Vagina (tissue), 2 donors: ENCODE data around the gene CRTAC1. TPM values are rescaled to one million over a fixed set of nuclear protein-coding genes. Genes with fewer than 3 reads are reported as not detected.

Experiments
- DNase-seq, 2 donors: peaks; one replicate each; pipeline ENCODE4 v3.0.0-alpha.2; 2017; ENCODE audit errors: extremely low spot score in 2 of 2
- H3K27ac ChIP-seq: fragments of 200-600 bp; sonication (generic); one replicate; pipeline ENCODE4 v1.5.1; 2019
- H3K27me3 ChIP-seq: fragments of 200-600 bp; sonication (generic); one replicate; pipeline ENCODE4 v1.5.1; 2019
- H3K36me3 ChIP-seq, 2 donors: fragments of 200-600 bp; sonication (generic); one replicate each; pipeline ENCODE4 v1.5.1; 2017 to 2019
- H3K4me1 ChIP-seq: fragments of 200-600 bp; sonication (generic); one replicate; pipeline ENCODE4 v1.5.1; 2019
- H3K4me3 ChIP-seq, 2 donors: fragments of 200-600 bp; sonication (generic); 1 replicate in 1 of 2; 2 replicates in 1 of 2; pipeline ENCODE4 v1.5.1; 2016 to 2019
- H3K9me3 ChIP-seq: fragments of 200-600 bp; sonication (generic); one replicate; pipeline ENCODE4 v1.5.1; 2019
- POLR2A ChIP-seq, 2 donors: fragments of 450-650 bp; IDR thresholded peaks; one replicate each; pipeline ENCODE4 v1.6.1; 2017; ENCODE audit warnings: antibody characterized with exemption in 2 of 2, mild to moderate bottlenecking in 2 of 2, moderate library complexity in 2 of 2
- POLR2AphosphoS5 ChIP-seq, 2 donors: sonication (generic); formaldehyde crosslinking; IDR thresholded peaks; one replicate each; pipeline ENCODE4 v1.9.0; 2017; ENCODE audit warnings: antibody characterized with exemption in 2 of 2, mild to moderate bottlenecking in 2 of 2, low read depth in 1 of 2; ENCODE audit not compliant: insufficient read depth in 1 of 2
- intact Hi-C: fragments of 100-400 bp; cut with DNase I; formaldehyde crosslinking; loops from one replicate; pipeline ENCODE4 v1.15.1; 2023
- total RNA-seq: library from RNA; depleted of rRNA; stranded (reverse); fragments of >200 nt; gene quantifications from one replicate; pipeline ENCODE4 v1.2.3, GENCODE V29; 2016
- TF ChIP-seq, protein P1 (sequence below), 3 experiments: fragments of 450-650 bp in 2 of 3; fragments of 200-600 bp in 1 of 3; sonication (generic) in 1 of 3; IDR thresholded peaks; one replicate each; pipeline ENCODE4 v1.5.1; 2017 to 2019; ENCODE audit warnings: antibody characterized with exemption in 3 of 3, mild to moderate bottlenecking in 2 of 3, moderate library complexity in 2 of 3

Gene CRTAC1
- total RNA-seq, 1 donor from 2014 or later: 2.5 TPM

DNA sequence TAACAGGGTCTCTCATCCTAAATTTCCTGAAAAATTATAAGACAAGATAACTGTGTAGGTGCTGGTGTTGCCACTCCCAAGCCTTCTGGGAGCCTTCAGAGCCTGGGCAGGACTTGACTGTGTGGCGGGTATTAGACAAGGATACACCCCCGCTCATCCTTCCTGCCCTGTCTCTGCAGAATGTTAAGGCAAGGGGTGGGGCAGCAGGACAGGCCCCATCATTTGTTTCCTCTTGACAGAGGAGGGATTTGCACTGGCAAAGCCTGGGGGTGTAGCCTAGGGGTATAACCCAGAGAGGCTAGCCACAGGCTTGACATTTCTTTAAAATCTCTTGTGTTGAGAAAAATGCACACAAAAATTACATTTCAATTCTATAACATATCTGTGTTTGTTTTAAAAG, 117.2 kb downstream of the CRTAC1 start:
- no peak for TF ChIP-seq POLR2A (IDR thresholded peaks at IDR 0.05)
- TF ChIP-seq, protein P1, sequence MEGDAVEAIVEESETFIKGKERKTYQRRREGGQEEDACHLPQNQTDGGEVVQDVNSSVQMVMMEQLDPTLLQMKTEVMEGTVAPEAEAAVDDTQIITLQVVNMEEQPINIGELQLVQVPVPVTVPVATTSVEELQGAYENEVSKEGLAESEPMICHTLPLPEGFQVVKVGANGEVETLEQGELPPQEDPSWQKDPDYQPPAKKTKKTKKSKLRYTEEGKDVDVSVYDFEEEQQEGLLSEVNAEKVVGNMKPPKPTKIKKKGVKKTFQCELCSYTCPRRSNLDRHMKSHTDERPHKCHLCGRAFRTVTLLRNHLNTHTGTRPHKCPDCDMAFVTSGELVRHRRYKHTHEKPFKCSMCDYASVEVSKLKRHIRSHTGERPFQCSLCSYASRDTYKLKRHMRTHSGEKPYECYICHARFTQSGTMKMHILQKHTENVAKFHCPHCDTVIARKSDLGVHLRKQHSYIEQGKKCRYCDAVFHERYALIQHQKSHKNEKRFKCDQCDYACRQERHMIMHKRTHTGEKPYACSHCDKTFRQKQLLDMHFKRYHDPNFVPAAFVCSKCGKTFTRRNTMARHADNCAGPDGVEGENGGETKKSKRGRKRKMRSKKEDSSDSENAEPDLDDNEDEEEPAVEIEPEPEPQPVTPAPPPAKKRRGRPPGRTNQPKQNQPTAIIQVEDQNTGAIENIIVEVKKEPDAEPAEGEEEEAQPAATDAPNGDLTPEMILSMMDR (IDR thresholded peaks at IDR 0.05): no peak
- no peak for TF ChIP-seq POLR2AphosphoS5 (IDR thresholded peaks at IDR 0.05; ENCODE audit: insufficient read depth in 1 of 2, low read depth in 1 of 2)
- intact Hi-C loops: loop anchor here (10.0 kb wide), 1 partner anchor 132 kb away; no protein-coding TSS in a partner anchor
- no peaks in the 10 kb centered on the region for H3K27me3 ChIP-seq
- H3K9me3 ChIP-seq: no peaks in the 10 kb centered on the region
- no peak overlapping the region for H3K27ac ChIP-seq
- no peaks in the 10 kb centered on the region for H3K36me3 ChIP-seq
- DNase-seq: no peak
- peaks cover 29% of the 10 kb centered on the region for H3K4me1 ChIP-seq
- H3K4me3 ChIP-seq: no peak overlapping the region

DNA sequence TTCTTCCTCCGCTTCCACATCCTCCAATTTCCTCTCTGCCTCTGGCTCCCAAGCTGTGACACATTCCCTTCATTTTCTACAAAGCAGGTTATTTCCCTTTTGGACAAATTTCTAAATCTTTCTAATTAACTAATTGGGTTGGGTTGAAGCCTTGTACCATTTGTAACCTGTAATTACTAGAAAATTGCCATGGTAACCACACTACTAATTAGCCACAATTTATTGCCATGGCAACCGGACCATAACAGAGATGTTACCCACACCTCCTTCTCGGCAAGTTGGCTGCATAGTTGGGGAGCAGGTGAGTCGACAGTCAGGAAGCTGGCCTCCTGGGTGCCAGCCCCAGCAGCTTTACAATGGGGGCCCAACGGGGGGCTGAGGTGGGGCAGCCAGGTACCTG, 119.2 kb downstream of the CRTAC1 start:
- H3K4me3 ChIP-seq: no peak overlapping the region
- H3K4me1 ChIP-seq: peaks cover 14% of the 10 kb centered on the region
- H3K27ac ChIP-seq: no peak overlapping the region
- no peak for TF ChIP-seq POLR2A (IDR thresholded peaks at IDR 0.05)
- TF ChIP-seq, protein P1 (IDR thresholded peaks at IDR 0.05): no peak
- H3K9me3 ChIP-seq: no peaks in the 10 kb centered on the region
- H3K27me3 ChIP-seq: no peaks in the 10 kb centered on the region
- intact Hi-C loops: loop anchor here (10.0 kb wide), 1 partner anchor 134 kb away; no protein-coding TSS in a partner anchor
- no peaks in the 10 kb centered on the region for H3K36me3 ChIP-seq
- no peak for DNase-seq

DNA sequence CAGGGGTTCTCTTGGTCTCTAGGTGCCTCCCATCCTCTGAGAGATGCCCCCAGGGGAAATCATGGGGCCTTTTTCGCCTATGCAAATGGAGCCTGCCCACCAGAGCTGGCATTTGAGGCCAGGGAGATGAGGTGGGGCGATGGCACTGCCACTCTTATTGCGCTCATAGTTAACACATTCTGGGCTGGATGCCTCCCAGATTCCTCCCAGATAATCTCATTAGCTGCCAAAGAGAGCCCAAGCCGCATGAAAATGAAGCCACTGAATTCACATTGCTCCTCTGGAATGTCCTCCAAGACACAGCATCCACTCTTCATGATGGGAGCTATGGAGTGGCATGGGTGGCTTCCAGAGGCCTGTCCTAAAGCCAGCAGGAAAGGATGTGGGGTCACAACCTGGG, 119.8 kb downstream of the CRTAC1 start:
- Histone ChIP-seq H3K27ac (no peak overlapping the region), H3K4me1 (peaks cover 8% of the 10 kb centered on the region), H3K4me3 (no peak overlapping the region), H3K9me3 (no peaks in the 10 kb centered on the region), H3K27me3 (no peaks in the 10 kb centered on the region), H3K36me3 (no peaks in the 10 kb centered on the region)
- DNase-seq: no peak
- intact Hi-C loops: loop anchor here (10.0 kb wide), 1 partner anchor 134 kb away; no protein-coding TSS in a partner anchor
- TF ChIP-seq POLR2AphosphoS5 (IDR thresholded peaks at IDR 0.05; ENCODE audit: insufficient read depth in 1 of 2, low read depth in 1 of 2) (no peak), POLR2A (IDR thresholded peaks at IDR 0.05) (no peak)
- TF ChIP-seq, protein P1 (IDR thresholded peaks at IDR 0.05): no peak

DNA sequence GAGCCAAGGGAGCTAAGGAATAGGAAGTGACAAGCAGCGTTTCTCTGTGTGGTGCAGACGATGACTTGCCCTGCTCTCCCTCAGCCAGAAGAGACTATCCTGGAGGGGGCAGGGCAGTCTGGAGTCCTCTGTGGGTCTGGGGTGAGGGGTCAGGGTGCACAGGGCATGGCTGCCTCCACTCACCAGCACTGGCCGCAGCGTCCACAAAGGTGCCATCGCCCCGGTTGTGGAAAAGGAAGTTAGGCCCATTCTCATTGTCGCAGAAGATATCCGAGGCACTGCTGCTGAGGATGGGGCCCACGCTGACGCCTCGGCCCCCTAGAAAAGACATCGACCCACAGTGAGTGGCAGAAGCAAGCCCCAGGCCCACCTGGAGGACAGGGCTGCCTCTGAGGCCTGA, 122.6 kb downstream of the CRTAC1 start:
- H3K4me1 ChIP-seq: no peaks in the 10 kb centered on the region
- TF ChIP-seq, protein P1 (IDR thresholded peaks at IDR 0.05): no peak
- TF ChIP-seq POLR2AphosphoS5 (IDR thresholded peaks at IDR 0.05; ENCODE audit: insufficient read depth in 1 of 2, low read depth in 1 of 2) (no peak), POLR2A (IDR thresholded peaks at IDR 0.05) (no peak)
- no peaks in the 10 kb centered on the region for H3K9me3 ChIP-seq
- H3K4me3 ChIP-seq: no peak overlapping the region
- H3K36me3 ChIP-seq: no peaks in the 10 kb centered on the region
- intact Hi-C loops: no loop called here
- H3K27ac ChIP-seq: no peak overlapping the region
- no peaks in the 10 kb centered on the region for H3K27me3 ChIP-seq
- DNase-seq: no peak

DNA sequence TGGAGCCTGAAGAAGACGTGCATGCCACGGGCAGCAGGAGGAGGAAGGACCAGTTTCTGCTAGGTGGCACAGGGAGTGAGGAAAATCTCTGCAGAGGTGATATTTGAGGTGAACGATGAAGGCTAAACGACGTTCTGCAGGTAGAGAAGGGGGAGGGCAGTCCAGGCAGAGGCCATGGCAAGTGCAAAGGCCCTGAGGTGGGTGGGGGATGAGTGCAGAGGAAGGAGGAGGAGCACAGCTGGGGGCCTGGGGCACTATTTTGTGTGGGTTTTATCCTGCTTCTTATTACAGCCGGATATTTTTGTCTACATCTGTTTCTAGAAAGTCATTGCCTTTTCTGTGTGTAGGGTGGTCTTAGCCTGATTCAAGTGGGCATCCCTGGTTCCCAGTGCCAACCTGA, 123.2 kb downstream of the CRTAC1 start:
- no peak for TF ChIP-seq POLR2AphosphoS5 (IDR thresholded peaks at IDR 0.05; ENCODE audit: insufficient read depth in 1 of 2, low read depth in 1 of 2)
- TF ChIP-seq, protein P1 (IDR thresholded peaks at IDR 0.05): no peak
- TF ChIP-seq POLR2A (IDR thresholded peaks at IDR 0.05): no peak
- intact Hi-C loops: no loop called here
- H3K4me3 ChIP-seq: no peak overlapping the region
- H3K27me3 ChIP-seq: no peaks in the 10 kb centered on the region
- H3K27ac ChIP-seq: no peak overlapping the region
- H3K36me3 ChIP-seq: no peaks in the 10 kb centered on the region
- no peak for DNase-seq
- H3K9me3 ChIP-seq: no peaks in the 10 kb centered on the region
- no peaks in the 10 kb centered on the region for H3K4me1 ChIP-seq
